Measurements from ENCODE around the gene SMURF1. TPM values are rescaled to one million over a fixed set of nuclear protein-coding genes. Genes with fewer than 3 reads are reported as not detected.

Gene SMURF1
- 19.3 to 25.5 TPM (median 22.3 TPM) in 5 replicates for total RNA-seq (2022; extraction: Qiagen RNA extraction)

DNA sequence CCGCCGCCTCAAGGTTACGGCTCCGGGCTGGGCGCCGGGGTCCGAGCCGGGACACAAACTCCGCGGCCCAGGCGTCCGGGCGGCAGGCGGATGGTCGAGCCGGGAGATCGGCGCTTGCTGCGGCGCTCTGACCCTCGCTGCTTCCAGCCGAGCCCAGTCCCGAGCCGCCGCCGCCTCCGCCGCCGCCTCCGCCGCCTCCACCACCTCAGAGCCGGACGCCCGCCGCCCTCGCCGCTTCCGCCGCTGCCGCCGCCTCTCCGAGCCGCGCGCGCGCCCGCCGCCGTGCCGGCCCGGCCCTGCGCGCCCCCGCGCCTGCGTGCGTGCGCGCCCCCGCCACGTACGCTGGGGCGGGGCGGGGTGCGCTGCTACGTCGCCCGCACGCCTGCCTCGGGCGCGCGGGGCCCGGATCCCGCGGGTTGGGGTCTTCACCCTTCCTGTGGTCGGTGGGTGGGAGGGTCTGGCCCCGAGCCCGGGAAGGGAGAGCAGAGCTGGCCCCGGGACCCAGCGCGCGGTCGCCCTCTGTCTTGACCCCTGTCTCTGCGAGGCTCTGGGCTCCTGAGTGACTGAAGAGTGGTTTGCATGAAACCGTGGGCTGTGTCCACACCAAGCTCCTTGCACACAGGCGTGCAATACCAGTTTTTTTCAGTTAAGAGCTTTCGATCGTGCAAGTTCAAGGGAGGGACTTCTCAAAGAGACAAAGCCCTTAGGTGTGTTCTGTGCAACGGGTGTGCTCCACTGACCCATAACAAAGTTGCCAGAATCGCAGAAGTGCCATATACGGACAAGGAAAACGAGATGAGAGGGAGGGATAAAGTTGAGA lies at the start of gene SMURF1:
Gene SMURF1 (minus strand): TSS at position 256 of the 820 bp plus-strand sequence. CDS start 328 bp downstream, outside the sequence.

Other genes starting within 250 kb of the SMURF1 start
- gene KPNA7, start 64.0 kb upstream of the SMURF1 start, total RNA-seq (2022; extraction: Qiagen RNA extraction): 0.97 to 1.6 TPM (median 1.3 TPM) in 5 replicates
- 0.24 to 0.41 TPM (median 0.35 TPM) in 5 replicates for gene MYH16, start 128.7 kb upstream of the SMURF1 start, total RNA-seq (2022; extraction: Qiagen RNA extraction)
- gene ARPC1A, start 181.8 kb upstream of the SMURF1 start, total RNA-seq (2022; extraction: Qiagen RNA extraction): 117 to 137 TPM (median 126 TPM) in 5 replicates
- 263 to 311 TPM (median 280 TPM) in 5 replicates for gene ARPC1B, start 230.6 kb upstream of the SMURF1 start, total RNA-seq (2022; extraction: Qiagen RNA extraction)

Data from A549 treated with Hydrocortisone at 1 μM for 4 hours (cell line).